Breast epithelium (tissue), 4 donors: ENCODE data around the gene LHPP. TPM values are rescaled to one million over a fixed set of nuclear protein-coding genes. Genes with fewer than 3 reads are reported as not detected.
A peak's percentile ranks its signal among the peaks of the same experiment; 100 is the strongest.

Source experiments
- DNase-seq, 2 donors: peaks; one replicate each; pipeline ENCODE4 v3.0.0-alpha.2; 2019; ENCODE audit warnings: low spot score in 2 of 2
- H3K27ac ChIP-seq, 2 donors: fragments of 200-600 bp; sonication (generic) in 1 of 2; one replicate each; pipeline ENCODE4 v1.5.1; 2016 to 2019; ENCODE audit warnings: mild to moderate bottlenecking in 1 of 2
- H3K27me3 ChIP-seq, 2 donors: fragments of 200-600 bp; sonication (generic) in 1 of 2; one replicate each; pipeline versions ENCODE4 v1.5.1 to v1.6.0; 2017 to 2019; ENCODE audit warnings: control low read depth in 1 of 2, mild to moderate bottlenecking in 1 of 2
- H3K36me3 ChIP-seq: fragments of 200-600 bp; one replicate; pipeline ENCODE4 v1.5.1; 2019
- H3K4me1 ChIP-seq, 2 donors: fragments of 200-600 bp; sonication (generic); one replicate each; pipeline ENCODE4 v1.5.1; 2016 to 2019; ENCODE audit warnings: control low read depth in 1 of 2
- H3K4me3 ChIP-seq, 3 donors: fragments of 200-600 bp; sonication (generic); 1 replicate in 2 of 3; 2 replicates in 1 of 3; pipeline ENCODE4 v1.5.1; 2016 to 2019; ENCODE audit warnings: mild to moderate bottlenecking in 3 of 3, moderate library complexity in 2 of 3
- H3K9me3 ChIP-seq, 2 donors: fragments of 200-600 bp; sonication (generic) in 1 of 2; one replicate each; pipeline ENCODE4 v1.5.1; 2016 to 2019; ENCODE audit warnings: control low read depth in 1 of 2
- CTCF ChIP-seq, 3 donors: fragments of 450-650 bp; IDR thresholded peaks; one replicate each; pipeline ENCODE4 v1.5.1; 2016 to 2017; ENCODE audit warnings: antibody characterized with exemption in 3 of 3, mild to moderate bottlenecking in 3 of 3, moderate library complexity in 3 of 3
- POLR2A ChIP-seq: fragments of 450-650 bp; IDR thresholded peaks from one replicate; pipeline ENCODE4 v1.6.1; 2016; ENCODE audit warnings: antibody characterized with exemption, mild to moderate bottlenecking, moderate library complexity
- POLR2AphosphoS5 ChIP-seq, 3 donors: sonication (generic); formaldehyde crosslinking; IDR thresholded peaks; one replicate each; pipeline ENCODE4 v1.6.1; 2017; ENCODE audit warnings: antibody characterized with exemption in 3 of 3
- intact Hi-C: fragments of 100-400 bp; cut with DNase I; formaldehyde crosslinking; loops from one replicate; pipeline ENCODE4 v1.15.1; 2023; ENCODE audit warnings: low total_unique reads
- total RNA-seq, 3 donors: library from RNA; depleted of rRNA; stranded (reverse); fragments of >200 nt; gene quantifications; one replicate each; pipeline ENCODE4 v1.1.0, GENCODE V29; 2016

Gene LHPP
- total RNA-seq, 3 donors from 2014 or later, result 13.1 to 19.6 (median 17.0) TPM

GRCh38 chr10:124458889-124459288 is 2.7 kb upstream of the LHPP start:
- Histone ChIP-seq H3K4me1 (peaks cover 0 to 5% of the 10 kb centered on the region in 2 donors), H3K4me3 (no peak overlapping the region), H3K27me3 (no peaks in the 10 kb centered on the region), H3K27ac (peak overlapping the region; percentile 82), H3K36me3 (no peaks in the 10 kb centered on the region), H3K9me3 (no peaks in the 10 kb centered on the region)
- no peak for DNase-seq
- intact Hi-C loops, result loop anchor here (10.0 kb wide), 1 partner anchor 1064 kb away; no protein-coding TSS in a partner anchor
- no peak for TF ChIP-seq POLR2A
- no peak for TF ChIP-seq CTCF (IDR thresholded peaks at IDR 0.05)
- no peak for TF ChIP-seq POLR2AphosphoS5 (IDR thresholded peaks at IDR 0.05)

DNA sequence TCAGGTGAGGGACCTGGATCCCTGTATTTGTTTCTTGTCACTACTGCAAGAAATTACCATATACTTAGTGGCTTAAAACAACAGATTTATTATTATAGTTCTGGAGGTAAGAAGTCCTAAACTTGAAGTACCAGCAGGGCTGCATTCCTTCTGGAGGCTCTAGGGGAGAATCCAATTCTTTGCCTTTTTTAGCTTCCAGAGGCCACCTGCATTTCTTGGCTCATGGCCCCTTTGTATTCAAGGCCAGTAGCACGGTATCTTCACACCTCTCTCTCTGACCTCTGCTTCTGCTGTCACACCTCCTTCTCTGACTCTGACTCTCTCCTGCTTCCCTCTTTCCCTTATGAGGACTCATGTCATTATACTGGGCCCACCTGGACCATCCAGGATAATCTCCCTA is 2.2 kb upstream of the LHPP start:
- no peaks in the 10 kb centered on the region for H3K36me3 ChIP-seq
- no peaks in the 10 kb centered on the region for H3K9me3 ChIP-seq
- no peaks in the 10 kb centered on the region for H3K27me3 ChIP-seq
- peak overlapping the region; percentile 82 for H3K27ac ChIP-seq
- peak in 1 of 2 donors; percentile 85 for DNase-seq
- no peak overlapping the region for H3K4me3 ChIP-seq
- TF ChIP-seq POLR2AphosphoS5 (IDR thresholded peaks at IDR 0.05) (peak in 1 of 3 donors; percentile 72), CTCF (IDR thresholded peaks at IDR 0.05) (no peak), POLR2A (no peak)
- intact Hi-C loops, result loop anchor here (10.0 kb wide), 1 partner anchor 1065 kb away; no protein-coding TSS in a partner anchor
- H3K4me1 ChIP-seq, result peaks cover 0 to 5% of the 10 kb centered on the region in 2 donors

GRCh38 chr10:124460144-124460543 is 1.5 kb upstream of the LHPP start:
- peak overlapping the region; percentile 67 to 82 for H3K27ac ChIP-seq
- DNase-seq, result no peak
- intact Hi-C loops, result no loop called here

DNA sequence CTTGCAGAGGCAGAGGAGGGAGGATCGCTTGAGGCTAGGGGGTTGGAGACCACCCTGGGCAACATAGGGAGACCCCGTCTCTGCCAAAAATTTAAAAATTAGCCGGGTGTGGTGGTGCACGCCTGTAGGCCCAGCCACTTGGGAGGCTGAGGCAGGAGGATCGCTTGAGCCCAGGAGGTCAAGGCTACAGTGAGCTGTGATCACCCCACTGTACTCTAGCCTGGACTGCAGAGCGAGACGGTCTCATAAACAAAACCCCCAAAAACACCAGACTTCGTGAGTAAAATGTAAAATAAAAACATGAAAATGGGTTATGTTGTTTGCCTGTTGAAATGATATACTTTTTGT is 699 bp downstream of the LHPP start:
- intact Hi-C loops, result no loop called here
- DNase-seq, result no peak
- H3K27me3 ChIP-seq, result no peaks in the 10 kb centered on the region
- H3K9me3 ChIP-seq, result no peaks in the 10 kb centered on the region
- H3K4me1 ChIP-seq, result peaks cover 0 to 5% of the 10 kb centered on the region in 2 donors
- peak overlapping the region; percentile 87 to 93 for H3K27ac ChIP-seq
- H3K36me3 ChIP-seq, result no peaks in the 10 kb centered on the region
- TF ChIP-seq POLR2AphosphoS5 (IDR thresholded peaks at IDR 0.05) (no peak), POLR2A (no peak), CTCF (IDR thresholded peaks at IDR 0.05) (no peak)
- H3K4me3 ChIP-seq, result peak overlapping the region; percentile 52 to 93 (median 66)

More at GRCh38 chr10:124460144-124460543, 1.5 kb upstream of the LHPP start:
- Histone ChIP-seq H3K4me3 (no peak overlapping the region), H3K27me3 (no peaks in the 10 kb centered on the region), H3K36me3 (no peaks in the 10 kb centered on the region), H3K9me3 (no peaks in the 10 kb centered on the region), H3K4me1 (peaks cover 0 to 5% of the 10 kb centered on the region in 2 donors)
- no peak for TF ChIP-seq POLR2A
- TF ChIP-seq POLR2AphosphoS5 (IDR thresholded peaks at IDR 0.05), result no peak
- TF ChIP-seq CTCF (IDR thresholded peaks at IDR 0.05), result no peak

DNA sequence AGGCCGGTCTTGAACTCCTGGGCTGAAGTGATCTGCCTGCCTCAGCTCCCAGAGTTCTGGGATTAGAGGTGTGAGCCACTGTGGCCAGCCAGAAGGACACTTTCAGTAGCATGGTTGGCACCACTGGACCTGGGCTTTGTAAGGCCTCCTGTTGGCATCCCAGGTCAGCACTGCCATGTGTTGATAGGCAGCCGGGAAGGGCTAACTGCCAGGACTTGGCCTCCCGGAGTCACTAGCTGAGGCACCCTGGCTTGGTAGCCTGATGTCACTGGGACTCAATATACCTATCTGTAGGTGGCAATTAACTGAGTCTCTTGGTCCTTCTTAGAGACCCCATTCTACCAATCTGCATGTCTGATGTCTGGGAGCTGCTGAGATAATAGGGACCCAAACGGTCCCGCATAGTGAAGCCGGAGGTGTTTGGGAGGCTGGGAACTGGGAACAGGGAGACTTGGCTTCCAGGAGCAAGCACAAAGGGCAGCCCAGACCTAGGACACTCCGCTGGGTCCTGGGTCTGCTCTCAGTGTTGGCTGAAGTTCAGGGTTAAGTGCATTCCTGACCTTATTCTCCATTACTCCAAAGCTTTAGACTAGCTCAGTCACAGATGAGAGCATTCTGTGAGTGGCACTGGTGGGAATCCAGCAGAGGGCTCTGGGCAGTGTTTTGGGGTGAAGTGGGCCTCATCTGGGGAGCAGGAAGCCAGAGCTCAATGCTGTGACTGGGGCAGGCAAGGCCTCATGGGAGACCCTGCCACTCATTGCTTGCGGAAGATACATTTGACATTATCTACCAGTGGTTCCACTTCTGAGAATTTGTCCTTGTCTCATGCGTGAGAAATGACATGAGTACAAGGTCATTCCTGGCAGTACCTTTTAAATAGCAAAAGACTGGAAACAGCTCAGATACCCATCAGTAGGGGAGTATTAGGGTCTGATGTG is 2.7 kb downstream of the LHPP start:
- no peaks in the 10 kb centered on the region for H3K36me3 ChIP-seq
- TF ChIP-seq POLR2A, result no peak
- TF ChIP-seq POLR2AphosphoS5 (IDR thresholded peaks at IDR 0.05), result no peak
- TF ChIP-seq CTCF (IDR thresholded peaks at IDR 0.05), result no peak
- no peak for DNase-seq
- peaks cover 0 to 5% of the 10 kb centered on the region in 2 donors for H3K4me1 ChIP-seq
- no peaks in the 10 kb centered on the region for H3K27me3 ChIP-seq
- H3K27ac ChIP-seq, result no peak overlapping the region
- no peak overlapping the region for H3K4me3 ChIP-seq
- H3K9me3 ChIP-seq, result no peaks in the 10 kb centered on the region
- intact Hi-C loops, result no loop called here
